Keratinocyte (primary cell): ENCODE results near the gene GHITM. TPM values are rescaled to one million over a fixed set of nuclear protein-coding genes. Genes with fewer than 3 reads are reported as not detected.

ENCODE experiments used
- DNase-seq: peaks from one replicate; pipeline ENCODE4 v3.0.0-alpha.2; 2011; ENCODE audit warnings: low read depth, missing footprints, low spot score
- FAIRE-seq: peaks from 2 replicates; lab custom pipeline; 2011; peaks lifted over from hg19 to GRCh38; lab: Jason Lieb, UNC
- H2AFZ ChIP-seq: 2 replicates; pipeline ENCODE4 v1.6.0; 2012; ENCODE audit warnings: low read length, control low read depth, inconsistent platforms; ENCODE audit not compliant: control insufficient read depth
- H3K27ac ChIP-seq: 2 replicates; pipeline ENCODE4 v1.5.1; 2011; ENCODE audit warnings: low read length; ENCODE audit not compliant: control insufficient read depth, insufficient read depth
- H3K27me3 ChIP-seq: 3 replicates; pipeline ENCODE4 v1.6.0; 2011; ENCODE audit warnings: low read length; ENCODE audit not compliant: control insufficient read depth, insufficient read depth; ENCODE audit errors: extremely low read depth
- H3K36me3 ChIP-seq, 2 experiments: 2 replicates in 1 of 2; 3 replicates in 1 of 2; pipeline ENCODE4 v1.5.1; 2011; ENCODE audit warnings: low read length in 2 of 2, mild to moderate bottlenecking in 1 of 2; ENCODE audit not compliant: control insufficient read depth in 2 of 2, insufficient read depth in 2 of 2; ENCODE audit errors: extremely low read depth in 1 of 2
- H3K4me1 ChIP-seq: 3 replicates; pipeline ENCODE4 v1.5.1; 2011; ENCODE audit warnings: low read length; ENCODE audit not compliant: control insufficient read depth, insufficient read depth; ENCODE audit errors: extremely low read depth
- H3K4me2 ChIP-seq: 3 replicates; pipeline ENCODE4 v1.6.0; 2011; ENCODE audit warnings: low read depth, low read length; ENCODE audit not compliant: control insufficient read depth, insufficient read depth; ENCODE audit errors: extremely low read depth
- H3K4me3 ChIP-seq, 3 experiments: fragments of 200-600 bp in 1 of 3; sonication (generic) in 1 of 3; 2 replicates in 2 of 3; 3 replicates in 1 of 3; pipeline ENCODE4 v1.5.1; 2011 to 2016; ENCODE audit warnings: low read length in 3 of 3, mild to moderate bottlenecking in 3 of 3, control low read depth in 2 of 3, inconsistent platforms in 1 of 3, low read depth in 1 of 3, mixed read lengths in 1 of 3, mixed run types in 1 of 3, moderate library complexity in 1 of 3; ENCODE audit not compliant: control insufficient read depth in 2 of 3, insufficient read depth in 2 of 3; ENCODE audit errors: extremely low read depth in 1 of 3
- H3K79me2 ChIP-seq: 2 replicates; pipeline ENCODE4 v1.6.0; 2012; ENCODE audit warnings: low read length; ENCODE audit not compliant: control insufficient read depth, insufficient read depth
- H3K9ac ChIP-seq: 3 replicates; pipeline ENCODE4 v1.6.0; 2011; ENCODE audit warnings: low read length; ENCODE audit not compliant: control insufficient read depth, insufficient read depth; ENCODE audit errors: extremely low read depth
- H3K9me1 ChIP-seq: 3 replicates; pipeline ENCODE4 v1.6.0; 2011; ENCODE audit warnings: low read length; ENCODE audit not compliant: control insufficient read depth, insufficient read depth; ENCODE audit errors: extremely low read depth
- H3K9me3 ChIP-seq: 2 replicates; pipeline ENCODE4 v1.5.1; 2012; ENCODE audit warnings: low read depth, low read length; ENCODE audit not compliant: control insufficient read depth
- H4K20me1 ChIP-seq: 3 replicates; pipeline ENCODE4 v1.6.0; 2011; ENCODE audit warnings: low read length; ENCODE audit not compliant: control insufficient read depth, insufficient read depth; ENCODE audit errors: extremely low read depth
- EZH2 ChIP-seq: IDR thresholded peaks from one replicate; pipeline ENCODE4 v1.6.1; 2012; ENCODE audit warnings: inconsistent platforms, mild to moderate bottlenecking, low read length, moderate library complexity
- dilution Hi-C: fragments of 300-500 bp; cut with MboI; formaldehyde crosslinking; loops from one replicate; pipeline ENCODE4 v1.7.0; 2020; ENCODE audit warnings: low sequenced_read_pairs; ENCODE audit not compliant: extremely low pct_ligation_motif_present
- polyA minus RNA-seq, 3 experiments: library from RNA; depleted of rRNA, polyadenylated mRNA; stranded (reverse); fragments of >200 nt; gene quantifications; 1 replicate in 1 of 3; 2 replicates in 1 of 3; 3 replicates in 1 of 3; pipeline ENCODE4 v1.2.3, GENCODE V29; 2011
- polyA plus RNA-seq, 5 experiments: library from polyadenylated mRNA; depleted of rRNA in 3 of 5; stranded (reverse) in 3 of 5; stranded (forward) in 1 of 5; unstranded in 1 of 5; fragments of >200 nt; gene quantifications; 1 replicate in 1 of 5; 2 replicates in 3 of 5; 3 replicates in 1 of 5; pipeline versions ENCODE4 v1.2.1 to v1.2.3, GENCODE V29; 2011 to 2012; ENCODE audit warnings: missing spikeins in 2 of 5, low read depth in 1 of 5, low replicate concordance in 1 of 5
- TF ChIP-seq, protein P1 (sequence below), 3 experiments: IDR thresholded peaks in 1 of 3; conservative IDR thresholded peaks in 1 of 3; optimal IDR thresholded peaks in 1 of 3; 2 replicates in 2 of 3; 3 replicates in 1 of 3; pipeline versions ENCODE3 to v1.5.1; 2011; ENCODE audit warnings: low read length in 3 of 3, mild to moderate bottlenecking in 3 of 3, moderate library complexity in 2 of 3, control low read depth in 1 of 3, inconsistent platforms in 1 of 3; ENCODE audit not compliant: insufficient read depth in 2 of 3; ENCODE audit errors: extremely low read depth in 1 of 3

GHITM gene, protein sequence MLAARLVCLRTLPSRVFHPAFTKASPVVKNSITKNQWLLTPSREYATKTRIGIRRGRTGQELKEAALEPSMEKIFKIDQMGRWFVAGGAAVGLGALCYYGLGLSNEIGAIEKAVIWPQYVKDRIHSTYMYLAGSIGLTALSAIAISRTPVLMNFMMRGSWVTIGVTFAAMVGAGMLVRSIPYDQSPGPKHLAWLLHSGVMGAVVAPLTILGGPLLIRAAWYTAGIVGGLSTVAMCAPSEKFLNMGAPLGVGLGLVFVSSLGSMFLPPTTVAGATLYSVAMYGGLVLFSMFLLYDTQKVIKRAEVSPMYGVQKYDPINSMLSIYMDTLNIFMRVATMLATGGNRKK
- 146 to 214 TPM (median 175 TPM) in 3 replicates for polyA plus RNA-seq
- polyA plus RNA-seq (2011; ENCODE audit: low read depth): 68.0 TPM
- polyA plus RNA-seq (2011; cell fraction: cytosol; rRNA removed): 134 and 203 TPM in 2 replicates
- 80.1 and 90.1 TPM in 2 replicates for polyA plus RNA-seq (2011; cell fraction: nucleus; rRNA removed)
- polyA plus RNA-seq (2012; ENCODE audit: low replicate concordance): 127 and 181 TPM in 2 replicates
- polyA minus RNA-seq: 65.1 to 121 TPM (median 98.8 TPM) in 3 replicates
- polyA minus RNA-seq (2011; cell fraction: cytosol; rRNA and poly(A)+ RNA removed): 80.4 TPM
- polyA minus RNA-seq (2011; cell fraction: nucleus; rRNA and poly(A)+ RNA removed): 29.5 and 42.4 TPM in 2 replicates

DNA sequence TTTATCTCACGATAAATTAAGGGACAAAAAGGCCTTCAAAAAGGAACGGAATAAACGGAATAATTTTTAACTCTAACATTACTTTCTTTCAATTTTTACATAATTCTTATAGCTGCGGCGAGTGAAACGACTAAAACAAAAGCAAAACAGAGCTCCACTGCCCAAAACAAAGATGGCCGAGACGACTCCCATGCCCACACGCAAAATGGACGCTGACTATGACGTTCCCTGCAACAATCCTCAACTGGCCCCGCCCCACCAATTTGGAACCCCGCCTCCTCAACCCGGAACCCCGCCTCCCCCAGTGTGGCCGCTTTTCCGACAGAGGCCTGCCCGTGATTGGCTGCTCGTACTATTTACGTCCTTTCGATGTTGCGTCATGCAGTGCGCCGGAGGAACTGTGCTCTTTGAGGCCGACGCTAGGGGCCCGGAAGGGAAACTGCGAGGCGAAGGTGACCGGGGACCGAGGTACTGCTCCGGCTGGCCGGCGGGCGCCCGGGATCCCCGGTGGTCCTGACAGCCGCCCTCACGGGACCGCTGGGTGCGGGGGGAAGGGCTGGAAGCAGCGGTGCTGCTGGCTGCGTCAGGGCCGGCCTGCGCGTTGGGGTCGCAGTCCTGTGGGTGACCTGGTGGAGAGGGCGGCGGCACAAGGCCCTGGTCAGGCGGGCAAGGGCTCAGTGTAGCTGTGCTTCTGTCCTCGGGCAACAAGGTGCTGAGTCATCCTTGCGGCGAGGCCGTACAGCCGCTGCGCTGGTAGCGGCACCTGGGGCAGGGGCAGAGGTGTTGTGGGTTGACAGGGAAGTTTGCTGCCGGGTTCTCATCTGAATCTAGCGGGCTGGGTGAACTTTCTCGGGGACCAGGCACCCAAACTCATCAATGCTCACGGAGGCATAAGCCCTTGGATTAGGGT lies at the start of gene GHITM:
GHITM (plus strand) TSS at position 384 of the 910 bp plus-strand sequence. CDS start 1,992 bp downstream, outside the sequence.
- peaks cover 7 to 8% of the 10 kb centered on the region in 2 experiments for H3K36me3 ChIP-seq
- H3K27me3 ChIP-seq: no peaks in the 10 kb centered on the region
- peak within 1 kb of the TSS; percentile 93 for H3K4me2 ChIP-seq
- TF ChIP-seq, protein P1, sequence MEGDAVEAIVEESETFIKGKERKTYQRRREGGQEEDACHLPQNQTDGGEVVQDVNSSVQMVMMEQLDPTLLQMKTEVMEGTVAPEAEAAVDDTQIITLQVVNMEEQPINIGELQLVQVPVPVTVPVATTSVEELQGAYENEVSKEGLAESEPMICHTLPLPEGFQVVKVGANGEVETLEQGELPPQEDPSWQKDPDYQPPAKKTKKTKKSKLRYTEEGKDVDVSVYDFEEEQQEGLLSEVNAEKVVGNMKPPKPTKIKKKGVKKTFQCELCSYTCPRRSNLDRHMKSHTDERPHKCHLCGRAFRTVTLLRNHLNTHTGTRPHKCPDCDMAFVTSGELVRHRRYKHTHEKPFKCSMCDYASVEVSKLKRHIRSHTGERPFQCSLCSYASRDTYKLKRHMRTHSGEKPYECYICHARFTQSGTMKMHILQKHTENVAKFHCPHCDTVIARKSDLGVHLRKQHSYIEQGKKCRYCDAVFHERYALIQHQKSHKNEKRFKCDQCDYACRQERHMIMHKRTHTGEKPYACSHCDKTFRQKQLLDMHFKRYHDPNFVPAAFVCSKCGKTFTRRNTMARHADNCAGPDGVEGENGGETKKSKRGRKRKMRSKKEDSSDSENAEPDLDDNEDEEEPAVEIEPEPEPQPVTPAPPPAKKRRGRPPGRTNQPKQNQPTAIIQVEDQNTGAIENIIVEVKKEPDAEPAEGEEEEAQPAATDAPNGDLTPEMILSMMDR (optimal IDR thresholded peaks at IDR 0.05 in 1 of 3, IDR thresholded peaks at IDR 0.05 in 1 of 3, conservative IDR thresholded peaks at IDR 0.05 in 1 of 3; ENCODE audit: extremely low read depth in 1 of 3, insufficient read depth in 2 of 3, low read length in 3 of 3): peak; percentile 3 to 46 (median 24)
- TF ChIP-seq EZH2: no peak
- DNase-seq (peak; percentile 83), FAIRE-seq (peak; percentile 91)
- peak within 1 kb of the TSS; percentile 96 for H3K9ac ChIP-seq
- no peaks in the 10 kb centered on the region for H3K9me3 ChIP-seq
- no peaks in the 10 kb centered on the region for H3K9me1 ChIP-seq
- H3K79me2 ChIP-seq: peaks cover 23% of the 10 kb centered on the region
- H4K20me1 ChIP-seq: no peaks in the 10 kb centered on the region
- dilution Hi-C loops: loop anchor here (10.0 kb wide), 1 partner anchor 65 kb away; no protein-coding TSS in a partner anchor
- peak within 1 kb of the TSS; percentile 86 for H3K27ac ChIP-seq
- H3K4me1 ChIP-seq: peaks cover 13% of the 10 kb centered on the region
- H3K4me3 ChIP-seq: peak within 1 kb of the TSS; percentile 73 to 99 (median 96)
- H2AFZ ChIP-seq: peak within 1 kb of the TSS; percentile 89

DNA sequence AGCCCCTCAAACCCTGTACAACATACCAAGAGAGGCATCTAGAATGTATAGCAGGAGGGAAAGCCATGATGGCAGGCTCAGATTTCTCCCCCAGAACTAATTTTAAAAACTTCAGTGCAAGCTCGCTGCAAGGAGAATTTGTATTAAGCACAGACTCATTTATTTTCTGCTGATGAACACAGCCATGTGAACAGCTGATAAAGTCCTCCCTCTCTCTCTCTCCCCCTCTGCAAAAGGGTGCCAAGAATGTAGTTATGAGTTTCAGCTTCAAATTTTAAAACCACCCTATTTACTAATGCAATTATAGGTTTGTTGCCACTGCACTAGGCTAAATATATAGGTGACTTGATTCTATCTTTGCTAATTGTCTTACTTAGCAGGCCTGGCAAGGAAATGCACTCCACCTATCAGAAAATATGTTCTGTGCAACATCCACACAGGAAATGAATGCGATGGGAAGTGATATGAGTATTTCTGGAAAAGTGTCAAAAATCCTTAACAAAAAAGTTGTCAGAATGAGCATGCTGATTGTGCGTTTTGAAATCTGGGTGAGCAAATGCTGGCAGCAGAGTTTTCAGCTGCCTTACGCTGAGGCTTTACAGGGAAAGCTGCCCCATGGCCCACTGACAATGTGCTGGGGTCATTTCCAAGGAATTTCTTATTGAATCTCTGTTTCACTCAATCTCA lies 43.4 kb upstream of the GHITM start:
- Histone ChIP-seq H4K20me1 (no peaks in the 10 kb centered on the region), H3K27ac (no peak overlapping the region), H3K36me3 (no peaks in the 10 kb centered on the region), H3K9ac (no peak overlapping the region), H3K27me3 (no peaks in the 10 kb centered on the region), H3K9me3 (no peaks in the 10 kb centered on the region), H3K4me2 (no peak overlapping the region), H3K4me1 (no peaks in the 10 kb centered on the region), H3K79me2 (no peaks in the 10 kb centered on the region), H3K9me1 (no peaks in the 10 kb centered on the region), H2AFZ (no peak overlapping the region), H3K4me3 (no peak overlapping the region)
- dilution Hi-C loops: no loop called here
- no peak for DNase-seq
- FAIRE-seq: no peak
- TF ChIP-seq EZH2: no peak
- TF ChIP-seq, protein P1 (optimal IDR thresholded peaks at IDR 0.05 in 1 of 3, IDR thresholded peaks at IDR 0.05 in 1 of 3, conservative IDR thresholded peaks at IDR 0.05 in 1 of 3; ENCODE audit: extremely low read depth in 1 of 3, insufficient read depth in 2 of 3, low read length in 3 of 3): no peak
